Thoracic aorta (tissue), 2 donors: Measurements from ENCODE around the gene DUOX1. TPM values are rescaled to one million over a fixed set of nuclear protein-coding genes. Genes with fewer than 3 reads are reported as not detected.

ENCODE experiments used
- ATAC-seq: fragments of 150-250 bp; one replicate; pipeline ENCODE4 v1.8.0; 2017; ENCODE audit warnings: low read depth; ENCODE audit not compliant: insufficient number of reproducible peaks, low FRiP score
- DNase-seq: peaks from one replicate; pipeline ENCODE4 v3.0.0-alpha.2; 2020; ENCODE audit warnings: low spot score
- H3K27ac ChIP-seq, 2 donors: fragments of 200-600 bp; sonication (generic); 1 replicate in 1 of 2; 2 replicates in 1 of 2; pipeline ENCODE4 v1.5.1; 2016; ENCODE audit warnings: mild to moderate bottlenecking in 2 of 2, moderate library complexity in 2 of 2
- H3K27me3 ChIP-seq: fragments of 200-600 bp; sonication (generic); replicated peaks from 2 replicates; pipeline ENCODE4 v1.6.0; 2016; ENCODE audit warnings: mild to moderate bottlenecking; ENCODE audit not compliant: insufficient read depth
- H3K36me3 ChIP-seq: fragments of 200-600 bp; sonication (generic); one replicate; pipeline ENCODE4 v1.5.1; 2016
- H3K4me1 ChIP-seq, 2 donors: fragments of 200-600 bp; sonication (generic); 1 replicate in 1 of 2; 2 replicates in 1 of 2; pipeline versions ENCODE4 v1.5.1 to v1.6.0; 2016; ENCODE audit warnings: low read depth in 2 of 2, mild to moderate bottlenecking in 1 of 2; ENCODE audit not compliant: control insufficient read depth in 1 of 2
- H3K4me3 ChIP-seq: fragments of 200-600 bp; sonication (generic); 2 replicates; pipeline ENCODE4 v1.5.1; 2016; ENCODE audit warnings: mild to moderate bottlenecking
- H3K9me3 ChIP-seq: fragments of 200-600 bp; sonication (generic); 2 replicates; pipeline ENCODE4 v1.5.1; 2016
- CTCF ChIP-seq: fragments of 200-600 bp; sonication (generic); IDR thresholded peaks from one replicate; pipeline ENCODE4 v1.5.1; 2019; ENCODE audit warnings: antibody characterized with exemption
- total RNA-seq, 2 donors: library from RNA; depleted of rRNA; stranded (reverse); fragments of >200 nt; gene quantifications; one replicate each; pipeline versions ENCODE4 v1.1.0 to v1.2.3, GENCODE V29; 2016

Gene DUOX1
- total RNA-seq, 2 donors from 2014 or later = 0.56 to 0.68 TPM

- Histone ChIP-seq H3K4me3 (peak overlapping the region; percentile 75), H3K4me1 (peaks cover 0 to 25% of the 10 kb centered on the region in 2 donors), H3K9me3 (no peaks in the 10 kb centered on the region), H3K27ac (peak overlapping the region; percentile 97 to 99), H3K27me3 (no peaks in the 10 kb centered on the region), H3K36me3 (no peaks in the 10 kb centered on the region)
- no peak for TF ChIP-seq CTCF
- DNase-seq (peak; percentile 45), ATAC-seq (no peak)
Observed at GRCh38 chr15:45200799-45201556, 71.2 kb downstream of the DUOX1 start.

- Histone ChIP-seq H3K4me1 (peaks cover 0 to 25% of the 10 kb centered on the region in 2 donors), H3K27ac (peak overlapping the region; percentile 97 to 99), H3K27me3 (no peaks in the 10 kb centered on the region), H3K36me3 (no peaks in the 10 kb centered on the region), H3K9me3 (no peaks in the 10 kb centered on the region), H3K4me3 (no peak overlapping the region)
- DNase-seq = no peak
- no peak for TF ChIP-seq CTCF
- no peak for ATAC-seq
Observed at GRCh38 chr15:45201557-45201859, 71.7 kb downstream of the DUOX1 start.

- ATAC-seq (no peak), DNase-seq (no peak)
- Histone ChIP-seq H3K9me3 (no peaks in the 10 kb centered on the region), H3K27ac (peak overlapping the region in 1 of 2 donors; percentile 97), H3K4me3 (no peak overlapping the region), H3K27me3 (no peaks in the 10 kb centered on the region), H3K36me3 (no peaks in the 10 kb centered on the region), H3K4me1 (peaks cover 0 to 25% of the 10 kb centered on the region in 2 donors)
- no peak for TF ChIP-seq CTCF
Observed at GRCh38 chr15:45201869-45202268, 72.1 kb downstream of the DUOX1 start.

- no peak for TF ChIP-seq CTCF
- Histone ChIP-seq H3K27me3 (no peaks in the 10 kb centered on the region), H3K27ac (peak overlapping the region; percentile 21 to 48), H3K4me3 (no peak overlapping the region), H3K4me1 (peaks cover 0 to 20% of the 10 kb centered on the region in 2 donors), H3K36me3 (no peaks in the 10 kb centered on the region), H3K9me3 (no peaks in the 10 kb centered on the region)
- no peak for ATAC-seq
- no peak for DNase-seq
Observed at GRCh38 chr15:45203182-45203581, 73.4 kb downstream of the DUOX1 start.

- peak; percentile 54 for TF ChIP-seq CTCF
- no peak overlapping the region for H3K27ac ChIP-seq
- H3K9me3 ChIP-seq = no peaks in the 10 kb centered on the region
- no peak for DNase-seq
- no peaks in the 10 kb centered on the region for H3K27me3 ChIP-seq
- H3K4me3 ChIP-seq = no peak overlapping the region
- peaks cover 0 to 16% of the 10 kb centered on the region in 2 donors for H3K4me1 ChIP-seq
- ATAC-seq = no peak
- no peaks in the 10 kb centered on the region for H3K36me3 ChIP-seq
Observed at GRCh38 chr15:45205192-45205591, 75.4 kb downstream of the DUOX1 start.
